HG03432 (cell line): ENCODE results near the gene DSCAML1.

ENCODE experiments used
- ATAC-seq: cut with Tn5 transposase; IDR thresholded peaks from one replicate; pipeline ENCODE4 v1.9.1; 2021; ENCODE audit warnings: mild to moderate bottlenecking, moderate library complexity; ENCODE audit not compliant: unreplicated experiment

Gene DSCAML1

DNA sequence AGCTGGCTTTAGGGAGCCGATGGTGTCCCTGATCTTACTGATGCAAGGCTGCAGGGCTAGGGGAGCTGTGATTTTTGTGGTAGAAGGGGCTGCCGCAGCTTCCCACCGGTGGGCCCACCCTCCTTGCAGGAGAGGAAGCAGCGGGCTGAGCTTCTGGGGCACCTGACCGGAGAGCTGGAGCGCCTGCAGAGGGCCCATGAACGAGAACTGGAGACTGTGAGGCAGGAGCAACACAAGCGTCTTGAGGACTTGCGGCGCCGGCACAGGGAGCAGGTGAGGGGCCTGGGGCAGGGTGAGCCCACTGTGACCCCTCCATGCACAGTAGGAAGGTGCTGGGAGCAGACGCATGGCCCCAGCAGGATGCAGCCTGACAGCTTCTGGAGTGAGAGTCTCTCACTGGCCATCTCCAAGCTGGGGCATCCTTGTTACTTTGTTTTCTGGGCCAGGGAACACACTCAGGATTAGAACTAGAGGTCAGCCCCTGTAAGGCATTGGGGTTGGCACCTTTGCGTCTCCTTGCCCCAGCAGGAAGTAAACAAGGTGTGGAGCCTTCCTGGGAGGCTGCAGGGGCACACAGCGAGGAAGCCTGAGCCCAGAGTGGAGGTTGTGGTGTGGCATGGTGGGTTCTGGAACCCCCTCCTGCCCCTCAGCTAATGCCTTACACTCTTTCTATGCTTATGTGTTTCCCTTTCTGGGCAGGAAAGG, 402.6 kb downstream of the DSCAML1 start:
- no peak for ATAC-seq

DNA sequence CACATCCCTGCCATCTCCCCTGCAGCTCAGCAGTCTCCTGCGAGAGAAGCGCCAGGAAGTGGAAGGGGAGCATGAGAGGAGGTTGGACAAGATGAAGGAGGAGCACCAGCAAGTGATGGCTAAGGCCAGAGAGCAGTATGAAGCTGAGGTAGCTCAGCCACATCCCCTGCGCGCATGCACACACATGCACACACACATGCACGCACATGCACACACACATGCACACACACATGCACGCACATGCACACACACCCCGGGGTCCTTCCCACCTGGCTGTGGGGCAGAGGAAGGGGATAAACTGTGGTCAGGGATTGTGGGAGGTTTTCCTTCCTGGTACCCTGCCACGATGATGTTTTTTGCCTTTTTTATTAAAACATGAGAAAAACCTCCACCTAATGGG, 404.0 kb downstream of the DSCAML1 start:
- ATAC-seq, result no peak

DNA sequence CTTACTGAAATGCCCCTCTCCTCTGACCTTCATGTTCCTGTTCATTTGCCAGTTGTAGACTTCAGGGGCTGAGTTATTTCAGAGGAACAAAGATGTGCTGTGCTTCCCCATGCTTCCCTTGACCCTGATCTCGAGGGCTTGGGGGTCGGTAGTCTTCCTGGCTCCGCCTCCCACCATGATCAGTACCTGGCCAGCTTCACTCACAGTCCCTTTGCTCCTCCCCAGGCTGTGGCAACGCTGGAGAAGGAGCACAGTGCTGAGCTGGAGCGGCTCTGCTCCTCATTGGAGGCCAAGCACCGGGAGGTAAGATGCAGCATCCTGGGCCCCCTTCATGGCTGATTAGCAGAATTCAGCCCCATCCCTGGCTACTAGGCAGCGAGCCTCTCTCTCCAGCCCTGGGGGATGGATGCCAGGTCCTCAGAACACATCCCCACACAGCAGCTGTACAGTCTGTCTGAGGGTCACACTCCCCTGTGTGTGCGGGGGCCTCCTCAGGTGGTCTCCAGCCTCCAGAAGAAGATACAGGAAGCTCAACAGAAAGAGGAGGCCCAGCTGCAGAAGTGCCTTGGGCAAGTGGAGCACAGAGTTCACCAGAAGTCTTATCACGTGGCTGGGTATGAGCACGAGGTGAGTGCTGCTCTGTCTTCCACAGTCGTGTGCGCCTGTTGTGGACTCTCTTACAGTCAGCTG, 404.9 kb downstream of the DSCAML1 start:
- ATAC-seq, result no peak

DNA sequence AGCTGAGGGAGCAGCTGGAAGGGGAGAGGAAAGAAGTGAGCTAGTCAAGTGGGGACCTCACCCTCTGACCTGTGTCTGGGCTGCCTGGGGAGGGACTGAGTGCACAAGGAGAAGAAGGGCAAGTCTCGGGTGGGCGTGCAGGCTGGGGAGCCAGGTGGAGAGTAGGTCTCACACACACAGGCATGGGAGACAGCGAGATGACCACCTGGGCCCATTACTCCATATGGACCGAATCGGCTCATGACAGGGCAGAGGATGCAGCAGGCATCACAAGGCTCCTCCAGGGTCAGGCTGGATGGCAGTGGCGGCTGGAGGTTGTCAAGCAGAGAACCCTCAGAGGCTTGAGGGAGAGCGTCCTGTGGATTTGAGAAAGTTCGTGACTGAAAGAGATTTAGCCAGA, 405.8 kb downstream of the DSCAML1 start:
- no peak for ATAC-seq

DNA sequence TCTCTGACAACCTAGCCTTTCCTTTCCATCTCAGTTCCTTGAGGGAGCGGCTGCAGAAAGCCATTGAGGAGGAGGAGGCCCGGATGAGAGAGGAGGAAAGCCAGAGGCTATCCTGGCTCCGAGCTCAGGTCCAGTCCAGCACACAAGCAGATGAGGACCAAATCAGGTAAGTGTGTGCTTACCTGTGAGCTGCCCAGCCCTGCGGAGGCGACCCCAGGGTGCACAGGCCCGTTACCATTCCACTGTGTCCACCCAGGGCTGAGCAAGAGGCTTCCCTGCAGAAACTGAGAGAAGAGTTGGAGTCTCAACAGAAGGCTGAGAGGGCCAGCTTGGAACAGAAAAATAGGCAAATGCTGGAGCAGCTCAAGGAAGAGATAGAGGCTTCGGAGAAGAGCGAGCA, 406.3 kb downstream of the DSCAML1 start:
- no peak for ATAC-seq

DNA sequence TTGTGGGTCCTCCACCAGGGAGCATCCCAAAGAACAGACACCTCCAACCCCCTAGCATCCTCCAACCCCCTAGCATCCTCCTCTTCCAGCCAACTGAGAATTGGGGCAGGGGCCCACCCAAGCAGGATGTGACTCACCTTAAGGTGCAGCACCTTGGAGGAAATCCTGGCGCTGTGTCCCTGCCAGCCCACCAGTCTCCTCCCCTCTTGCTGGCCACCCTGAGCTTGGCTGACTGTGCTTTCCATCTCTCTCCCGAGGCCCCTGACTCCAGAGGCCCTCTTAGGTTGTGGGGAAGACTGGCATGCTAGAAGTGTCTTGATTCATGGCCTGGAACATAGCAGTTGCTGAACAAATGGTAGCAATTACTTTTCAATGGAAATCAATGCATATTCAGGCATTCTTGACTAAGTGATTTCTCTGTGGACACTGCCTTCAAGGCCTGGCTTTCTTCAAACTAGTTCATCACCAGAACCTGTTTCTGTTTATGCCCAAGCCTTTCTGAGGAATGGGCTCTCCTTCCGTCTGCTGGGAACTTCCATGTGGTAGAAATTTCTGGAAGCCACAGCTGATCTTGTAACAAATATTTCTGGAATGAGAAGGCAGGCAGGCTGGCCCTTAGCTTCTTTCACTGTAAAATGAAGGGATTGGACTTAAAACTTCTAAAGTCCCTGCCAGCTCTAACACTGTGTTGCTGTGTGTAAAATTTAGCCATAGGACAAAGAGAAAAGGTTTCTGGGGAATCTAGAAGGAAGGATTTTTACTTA, 408.8 kb downstream of the DSCAML1 start:
- no peak for ATAC-seq

DNA sequence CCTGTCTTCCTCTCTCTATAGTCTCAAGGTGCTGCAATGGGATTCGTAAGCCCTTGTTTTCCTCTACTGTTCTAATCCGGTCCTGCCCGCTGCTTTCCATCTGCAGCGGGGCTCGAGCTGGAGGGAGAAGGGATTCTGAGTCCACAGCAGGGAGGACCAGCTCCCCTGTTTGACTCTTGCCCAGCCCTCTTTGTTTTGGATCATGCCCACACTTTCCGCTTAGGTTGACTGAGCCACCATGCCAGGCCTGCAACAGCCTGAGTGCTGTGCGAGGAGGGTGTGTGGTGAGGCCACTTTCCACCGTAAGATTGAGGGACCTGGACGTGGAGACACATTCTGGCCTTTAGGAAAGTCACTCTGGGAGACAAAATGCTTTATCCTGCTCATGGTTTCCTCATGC, 411.1 kb downstream of the DSCAML1 start:
- no peak for ATAC-seq

DNA sequence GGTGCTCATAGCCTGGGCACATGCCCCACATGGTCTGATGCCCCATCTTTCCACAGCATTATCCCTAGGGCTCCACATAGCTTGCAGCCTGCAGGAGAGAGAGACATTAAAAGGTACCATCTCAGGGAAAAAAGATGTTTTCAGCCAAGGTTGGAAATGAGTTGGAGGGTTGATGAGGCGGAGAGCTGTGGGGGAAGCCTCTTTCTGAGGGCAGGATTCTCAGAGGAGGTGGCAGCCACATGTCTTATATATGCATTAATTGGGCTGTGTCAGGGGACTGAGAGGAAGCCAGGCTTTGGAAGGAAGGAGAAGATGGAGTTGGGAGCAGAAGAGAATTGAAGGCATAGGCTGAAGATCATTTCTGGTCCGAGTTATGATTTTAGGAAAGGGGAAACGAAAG, 411.5 kb downstream of the DSCAML1 start:
- ATAC-seq, result no peak

DNA sequence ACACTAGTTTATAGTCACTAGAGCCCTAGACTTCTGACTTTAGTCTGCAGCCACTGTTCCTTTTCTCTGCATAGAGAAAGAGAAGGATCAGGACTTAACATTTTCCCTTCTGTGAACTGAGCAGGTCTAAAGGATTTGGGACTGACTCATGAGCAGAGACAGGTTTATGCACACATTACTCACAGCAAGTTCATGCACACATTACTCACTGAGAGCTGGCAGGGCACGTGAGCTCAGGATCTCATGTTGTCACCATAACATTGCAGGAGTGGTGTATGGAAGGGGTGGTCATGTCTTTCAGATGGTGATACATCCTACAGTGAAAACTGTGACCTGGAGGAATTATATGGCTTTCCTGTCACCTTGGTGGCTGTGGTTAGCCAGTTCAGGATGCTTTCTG, 413.0 kb downstream of the DSCAML1 start:
- ATAC-seq, result no peak

DNA sequence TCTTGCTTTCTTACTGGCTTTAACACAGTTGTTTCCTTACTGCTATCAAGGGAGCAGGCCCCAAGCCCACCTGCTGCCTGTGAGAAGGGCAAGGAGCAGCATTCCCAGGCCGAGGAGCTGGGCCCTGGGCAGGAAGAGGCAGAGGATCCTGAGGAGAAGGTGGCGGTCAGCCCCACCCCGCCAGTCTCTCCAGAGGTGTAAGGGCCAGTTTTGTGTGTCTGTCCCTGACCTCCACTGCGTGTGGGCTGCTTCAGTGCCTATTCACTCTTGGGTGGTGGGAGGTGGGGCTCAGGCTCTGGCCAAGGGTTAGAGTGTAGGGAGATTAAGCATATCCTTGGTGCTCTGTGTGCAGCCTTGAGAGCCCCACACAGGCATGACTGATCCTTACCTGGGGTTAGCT, 414.3 kb downstream of the DSCAML1 start:
- no peak for ATAC-seq

DNA sequence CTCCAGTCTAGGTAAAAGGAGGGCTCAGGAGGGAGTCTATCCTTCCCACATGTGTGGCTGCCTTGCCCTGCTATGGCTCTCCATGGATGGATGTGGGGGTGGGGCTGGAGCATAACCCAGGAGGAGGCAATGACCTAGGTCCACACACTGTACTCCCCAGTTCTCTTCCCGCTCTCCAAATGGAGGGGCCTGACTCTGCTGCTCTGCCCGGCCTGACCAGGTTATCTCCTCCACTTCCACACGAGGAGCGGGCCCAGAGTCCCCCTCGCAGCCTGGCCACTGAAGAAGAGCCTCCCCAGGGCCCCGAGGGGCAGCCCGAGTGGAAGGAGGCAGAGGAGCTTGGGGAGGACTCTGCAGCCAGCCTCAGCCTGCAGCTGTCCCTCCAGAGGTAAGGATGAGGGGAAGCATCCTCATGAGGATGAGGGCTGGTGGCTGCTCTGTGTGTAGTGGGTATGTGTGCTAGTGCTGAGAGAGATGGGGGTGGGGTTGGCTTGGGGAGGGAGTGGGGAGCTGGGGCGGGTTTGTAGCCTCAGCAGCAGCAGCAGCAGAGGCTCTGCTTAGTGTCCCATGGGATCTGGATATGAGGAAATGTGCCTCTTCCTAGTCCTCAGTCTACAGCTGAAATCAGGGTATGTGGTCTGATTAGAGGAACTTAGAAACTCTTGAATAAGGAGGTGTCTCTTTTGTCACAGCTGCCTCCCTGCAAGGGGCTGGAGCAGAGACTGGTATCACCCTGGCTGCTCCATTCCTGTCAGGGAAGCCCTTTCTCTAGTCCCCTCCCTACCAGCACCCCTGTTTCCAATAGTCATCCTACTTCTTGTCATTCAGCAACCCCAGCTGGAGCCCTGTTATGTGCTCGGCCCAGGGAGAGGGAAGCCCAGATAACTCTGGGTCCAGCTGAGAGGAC, 415.3 kb downstream of the DSCAML1 start:
- ATAC-seq, result no peak

DNA sequence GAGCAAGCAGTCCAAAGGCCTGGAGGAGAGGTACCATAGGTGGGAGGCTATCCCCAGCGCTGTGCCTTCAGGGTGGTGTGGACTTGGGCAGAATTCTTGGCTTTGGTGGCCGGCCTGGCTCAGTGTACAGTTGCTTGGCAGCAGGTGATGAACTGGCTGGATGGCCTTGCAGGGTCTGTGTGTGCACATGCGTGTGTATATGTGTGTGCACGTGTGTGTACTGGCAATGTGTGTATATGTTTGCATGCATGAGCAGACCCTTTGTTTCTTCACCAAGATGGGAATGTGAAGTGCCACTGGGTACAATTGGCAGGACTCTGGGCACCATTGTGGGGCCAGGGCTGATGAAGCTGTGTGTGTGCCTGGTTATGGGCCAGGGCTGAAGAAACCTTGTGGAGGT, 416.3 kb downstream of the DSCAML1 start:
- ATAC-seq, result no peak

DNA sequence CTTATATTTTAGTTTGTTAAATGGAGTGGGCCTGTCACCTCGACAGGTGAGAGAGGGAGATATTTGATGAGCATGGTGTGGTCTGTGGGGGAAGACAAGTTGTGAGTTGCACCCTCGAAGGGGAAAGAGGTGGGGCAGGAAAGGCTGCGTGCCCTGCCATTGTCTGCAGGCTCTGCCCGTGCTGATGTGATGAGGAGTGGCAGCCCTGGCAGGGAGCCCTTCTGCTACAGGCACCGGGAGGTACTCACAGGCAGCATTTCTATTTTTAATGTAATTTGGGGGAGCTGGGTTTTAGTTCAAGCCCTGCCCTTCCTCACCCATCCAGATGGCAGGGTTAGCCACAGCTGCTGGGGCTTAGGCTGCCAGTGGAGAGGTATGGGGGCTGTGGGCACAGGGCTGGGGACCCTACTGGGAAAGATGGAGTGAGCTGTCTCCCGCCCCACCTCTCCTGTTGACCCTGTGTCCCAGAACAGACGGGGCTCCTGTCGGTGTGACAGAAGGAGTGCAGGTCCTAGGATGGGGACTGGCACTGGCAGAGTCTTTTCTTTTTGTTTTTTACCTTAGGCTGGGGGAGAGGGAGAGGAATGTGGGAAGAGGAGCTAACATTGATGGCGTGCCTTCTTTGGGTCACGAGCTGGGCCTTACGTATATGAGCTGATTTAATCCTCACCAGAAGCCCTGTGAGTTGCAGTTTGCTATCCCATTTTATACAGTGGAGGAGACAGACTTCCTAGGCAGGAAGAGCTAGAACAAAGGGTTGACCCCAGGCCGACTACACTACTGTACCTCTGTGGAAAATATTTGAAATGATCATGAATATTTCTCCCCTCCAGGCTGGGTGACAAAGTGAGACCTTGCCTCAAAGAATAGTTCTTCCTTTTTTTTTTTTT, 417.8 kb downstream of the DSCAML1 start:
- ATAC-seq, result no peak
